IPS-NIHi11 (cell line): ENCODE results near the gene MBLAC2.

Experiments
- DNase-seq: peaks from one replicate; pipeline ENCODE4 v3.0.0; 2012; ENCODE audit warnings: mixed read lengths, low spot score

MBLAC2 gene

DNA sequence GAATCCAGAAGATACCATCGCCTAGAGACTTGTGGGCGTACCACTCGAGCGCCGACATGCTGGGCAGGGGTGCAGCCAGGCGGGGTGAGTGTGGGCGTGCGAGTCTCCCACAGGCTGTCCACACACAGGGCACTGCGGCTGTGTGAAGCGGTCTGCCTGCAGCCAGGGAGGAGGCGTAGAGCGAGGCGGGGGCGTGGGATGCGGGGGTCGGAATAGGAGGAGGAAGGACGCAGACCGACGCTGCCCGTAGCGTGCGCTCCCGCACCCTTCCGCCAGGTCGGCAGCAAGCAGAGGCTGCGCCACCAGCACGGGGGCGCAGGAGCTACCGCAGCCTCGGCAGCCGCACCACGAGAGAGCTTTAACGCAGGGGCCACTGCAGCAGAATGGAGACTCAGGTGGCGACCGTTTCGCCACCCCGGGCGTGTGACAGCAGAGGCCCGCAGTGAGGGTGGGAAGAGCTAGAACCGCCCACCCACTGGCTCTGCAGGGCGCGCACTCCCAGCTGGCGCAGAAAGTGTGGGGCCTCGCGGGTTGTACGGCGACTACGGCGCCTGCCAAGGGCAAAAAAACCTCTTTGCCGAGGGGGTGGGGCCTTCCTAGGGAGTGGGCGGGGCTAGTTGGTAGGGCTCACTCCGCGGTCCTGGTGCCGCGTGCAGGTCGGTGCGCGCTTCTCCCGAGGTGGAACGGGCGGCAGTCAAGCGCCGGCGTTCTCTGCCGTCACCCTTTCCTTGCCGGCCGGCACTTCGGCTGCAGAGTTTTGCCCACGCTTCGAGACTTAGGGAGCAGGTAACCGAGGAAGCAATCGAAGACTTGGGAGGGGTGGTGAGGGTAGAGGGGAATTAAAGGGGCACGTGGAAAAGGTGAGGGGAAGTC, at the start of gene MBLAC2, which contains the start of gene POLR3G:
Gene MBLAC2, minus strand, starts transcription at position 537 of the 873 bp plus-strand sequence. Its CDS starts 479 bp downstream, at position 58.
Gene POLR3G, plus strand, starts transcription at position 630 of the 873 bp plus-strand sequence. CDS start 10,704 bp downstream, outside the sequence.
- DNase-seq: peak; percentile 92

GRCh38 chr5:90519081-90519480, 44.5 kb upstream of the MBLAC2 start:
- DNase-seq: no peak

GRCh38 chr5:90518661-90519060, 44.1 kb upstream of the MBLAC2 start:
- no peak for DNase-seq

- DNase-seq: no peak
Measured at GRCh38 chr5:90514520-90514919, 39.9 kb upstream of the MBLAC2 start.

DNA sequence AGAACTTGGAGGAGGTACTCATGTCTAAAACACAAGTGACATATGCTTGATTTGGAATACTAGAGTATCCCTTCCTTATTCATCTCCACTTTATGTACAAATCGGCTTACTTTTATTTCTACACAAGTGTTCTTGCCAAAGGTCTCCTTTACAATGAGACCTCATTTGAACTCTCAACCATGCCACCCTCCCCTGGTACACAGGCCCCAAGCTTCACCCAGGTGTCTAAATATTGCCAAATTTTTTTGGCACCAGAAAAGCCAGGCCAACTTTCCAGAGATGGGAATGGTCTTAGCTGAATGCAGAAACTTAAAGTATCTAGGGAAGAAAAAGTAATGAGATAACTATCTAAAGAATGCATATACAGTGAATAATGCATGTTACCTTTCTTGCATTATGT, 35.9 kb upstream of the MBLAC2 start:
- DNase-seq: no peak

GRCh38 chr5:90506221-90506620, 31.6 kb upstream of the MBLAC2 start:
- DNase-seq: no peak

- no peak for DNase-seq
Measured at GRCh38 chr5:90504743-90505142, 30.2 kb upstream of the MBLAC2 start.

DNA sequence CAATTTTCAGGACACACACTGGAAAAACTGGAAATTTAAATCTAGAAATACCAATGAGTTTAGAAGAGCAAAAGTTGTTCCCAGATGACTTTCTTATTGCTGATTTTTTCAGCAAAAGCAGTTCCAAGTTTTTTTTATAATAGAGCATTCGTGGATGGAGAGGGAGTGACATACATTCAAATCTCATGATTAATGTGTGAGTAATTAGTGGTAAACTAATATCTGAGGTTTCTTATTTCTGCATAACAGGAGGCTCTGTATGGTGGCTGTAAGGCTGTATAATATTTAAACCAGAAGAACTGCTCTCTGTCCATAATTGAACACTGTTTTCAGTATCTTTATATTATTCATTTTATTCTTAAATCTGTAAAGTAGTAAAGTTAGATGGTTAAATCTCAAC, 29.0 kb upstream of the MBLAC2 start:
- DNase-seq: no peak

DNA sequence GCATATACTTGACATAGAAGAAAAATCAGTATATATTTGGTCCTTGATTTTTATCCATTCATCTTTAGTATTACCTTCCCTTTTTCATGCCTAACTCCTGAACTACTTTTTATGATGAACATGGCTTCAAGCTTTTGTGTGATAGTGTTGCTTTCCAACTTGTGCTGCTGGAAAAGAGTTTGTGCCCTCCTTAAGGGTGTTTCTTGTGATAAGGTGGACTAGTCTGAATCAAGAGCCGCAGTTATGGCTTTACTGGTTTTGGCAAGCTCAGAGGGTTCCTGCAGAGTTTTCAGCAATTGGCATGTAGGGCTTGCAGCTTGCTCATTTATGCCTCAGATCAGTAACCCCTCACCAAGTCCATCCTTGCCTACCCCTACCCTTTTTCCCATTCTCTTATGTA, 20.6 kb upstream of the MBLAC2 start:
- no peak for DNase-seq

DNA sequence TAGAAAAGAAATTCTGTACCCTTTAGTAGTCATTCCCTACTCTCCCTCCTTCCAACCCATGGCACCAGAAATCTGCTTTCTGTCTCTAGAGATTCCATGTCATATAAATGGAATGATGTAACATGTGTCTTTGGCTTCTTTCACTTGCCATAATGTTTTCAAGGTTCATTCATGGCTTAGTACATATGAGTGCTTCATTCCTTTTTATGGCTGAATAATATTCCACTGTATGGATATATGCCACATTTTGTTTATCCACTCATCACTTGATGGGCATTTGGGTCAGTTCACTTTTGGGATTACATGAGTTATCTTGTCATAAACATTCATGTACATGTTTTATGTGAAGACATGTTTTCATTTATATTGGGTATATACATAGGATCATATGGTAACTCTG, 19.5 kb upstream of the MBLAC2 start:
- no peak for DNase-seq

DNA sequence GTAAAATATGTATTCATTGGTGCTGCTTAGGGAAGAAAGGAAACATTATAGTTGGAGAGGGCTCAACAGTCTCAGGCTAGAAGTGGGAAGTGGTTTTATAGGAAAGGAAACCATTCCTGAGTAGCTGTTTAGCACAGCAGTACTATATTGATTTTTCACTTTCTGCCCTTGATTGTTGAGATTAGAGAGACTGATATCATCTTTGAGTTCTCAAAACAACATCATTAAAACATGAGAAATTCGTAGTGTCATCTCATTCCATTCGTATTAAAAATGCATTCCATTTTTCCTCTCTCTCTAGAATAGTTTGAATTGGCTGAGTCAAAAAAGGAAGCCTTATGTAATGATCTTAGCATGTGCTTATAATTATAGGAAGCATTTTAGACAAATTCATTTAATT, 14.2 kb upstream of the MBLAC2 start:
- DNase-seq: no peak

DNA sequence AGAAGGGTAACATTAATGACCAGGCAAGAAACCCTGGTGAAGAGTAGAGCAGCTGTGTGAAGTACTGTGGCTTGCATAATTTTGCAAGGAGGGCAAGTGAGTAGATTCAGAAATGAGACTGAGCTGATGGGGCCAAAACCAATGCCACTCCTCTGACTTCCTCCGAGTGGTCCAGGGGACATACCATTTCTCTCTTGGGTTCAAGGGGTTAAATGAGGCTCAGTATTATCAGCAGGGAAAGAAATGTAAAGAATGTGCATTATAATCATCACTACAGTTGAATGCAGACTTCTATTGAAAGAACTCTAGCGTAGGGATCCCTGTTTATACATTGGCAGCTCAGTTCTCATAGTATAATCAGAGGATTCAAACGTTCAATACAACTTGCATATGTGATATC, 10.0 kb upstream of the MBLAC2 start:
- no peak for DNase-seq

DNA sequence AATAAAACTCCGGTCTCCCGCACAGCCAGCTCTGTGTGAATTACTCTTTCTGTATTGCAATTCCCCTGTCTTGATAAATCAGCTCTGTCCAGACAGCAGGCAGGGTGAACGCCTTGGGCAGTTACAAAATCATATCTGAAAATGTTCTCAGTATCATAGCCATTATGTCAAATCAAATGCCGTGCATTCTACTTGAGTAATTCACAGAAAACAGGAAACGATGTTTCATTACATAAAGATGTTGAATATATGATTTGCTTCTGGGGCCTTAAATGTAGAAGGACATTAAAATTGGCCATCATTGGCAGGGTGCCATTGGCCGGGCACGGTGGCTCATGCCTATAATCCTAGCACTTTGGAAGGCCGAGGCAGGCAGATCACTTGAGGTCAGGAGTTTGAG, 8.6 kb upstream of the MBLAC2 start:
- DNase-seq: no peak

GRCh38 chr5:90480699-90481098, 6.1 kb upstream of the MBLAC2 start:
- DNase-seq: no peak

DNA sequence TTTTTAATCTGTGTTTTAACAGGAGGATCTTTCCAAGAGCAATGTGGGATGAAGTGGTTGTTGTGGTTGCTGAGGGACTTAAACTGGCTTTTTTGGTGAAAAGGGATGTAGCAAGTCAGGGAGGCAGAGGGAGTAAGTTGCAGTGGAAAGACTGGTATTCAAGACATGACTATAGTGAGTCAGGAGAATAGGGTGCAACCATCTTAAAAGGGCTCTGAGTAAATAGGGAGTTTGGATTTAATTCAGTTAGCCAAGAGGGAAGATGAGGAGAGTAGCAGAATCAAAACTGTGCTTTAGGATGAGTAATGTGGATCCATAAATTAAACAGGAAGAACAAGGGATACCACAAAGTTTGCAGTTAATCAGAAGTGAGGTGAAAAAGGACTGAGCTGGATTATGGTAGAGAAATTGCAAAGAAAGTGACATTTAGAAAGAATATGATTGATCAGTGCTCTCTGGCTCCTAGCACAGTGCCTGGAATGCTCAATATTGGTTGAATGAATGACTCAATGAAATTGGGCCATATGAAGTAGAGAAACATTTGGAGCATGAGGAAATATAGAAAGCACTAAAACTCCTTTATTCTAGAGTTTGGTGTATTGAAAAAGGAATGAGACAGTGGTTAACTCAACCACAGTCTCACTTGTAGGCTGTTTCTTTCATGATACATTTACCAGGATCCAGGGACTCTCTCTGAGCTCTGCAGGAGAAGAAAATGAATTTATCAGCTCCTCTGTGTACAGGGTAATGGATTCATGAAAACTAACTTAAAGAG, 5.2 kb upstream of the MBLAC2 start:
- DNase-seq: no peak

DNA sequence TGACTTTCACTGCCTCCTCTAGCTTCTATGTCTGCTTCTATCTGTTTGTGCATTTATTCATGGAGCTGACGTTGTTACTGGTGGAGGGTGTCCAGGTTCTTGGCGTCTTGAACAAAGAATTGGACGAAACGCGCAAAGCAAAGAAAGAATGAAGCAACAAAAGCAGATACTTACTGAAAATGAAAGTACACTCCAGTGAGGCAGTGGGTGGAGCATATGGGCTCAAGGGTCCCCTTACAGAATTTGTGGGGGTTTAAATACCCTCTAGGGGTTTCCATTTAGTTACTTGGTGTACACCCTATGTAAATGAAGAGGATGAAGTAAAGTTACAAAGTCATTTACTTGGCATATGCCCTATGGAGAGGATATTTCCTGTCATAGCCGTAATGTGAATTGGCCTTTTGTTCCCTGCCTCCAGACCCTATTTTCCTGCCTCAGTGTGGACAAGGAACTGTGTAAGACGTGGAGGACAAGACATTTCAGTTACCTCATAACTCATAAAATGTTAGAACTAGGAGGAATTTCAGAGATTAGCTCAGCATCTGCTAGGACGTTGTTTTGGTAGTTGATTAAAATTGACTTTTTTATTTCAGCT, 3.1 kb upstream of the MBLAC2 start:
- DNase-seq: no peak

GRCh38 chr5:90477073-90477472, 2.5 kb upstream of the MBLAC2 start:
- peak; percentile 43 for DNase-seq

GRCh38 chr5:90476391-90476790, 1.8 kb upstream of the MBLAC2 start:
- no peak for DNase-seq

- DNase-seq: no peak
Measured at GRCh38 chr5:90475436-90475980, 937 bp upstream of the MBLAC2 start.

DNA sequence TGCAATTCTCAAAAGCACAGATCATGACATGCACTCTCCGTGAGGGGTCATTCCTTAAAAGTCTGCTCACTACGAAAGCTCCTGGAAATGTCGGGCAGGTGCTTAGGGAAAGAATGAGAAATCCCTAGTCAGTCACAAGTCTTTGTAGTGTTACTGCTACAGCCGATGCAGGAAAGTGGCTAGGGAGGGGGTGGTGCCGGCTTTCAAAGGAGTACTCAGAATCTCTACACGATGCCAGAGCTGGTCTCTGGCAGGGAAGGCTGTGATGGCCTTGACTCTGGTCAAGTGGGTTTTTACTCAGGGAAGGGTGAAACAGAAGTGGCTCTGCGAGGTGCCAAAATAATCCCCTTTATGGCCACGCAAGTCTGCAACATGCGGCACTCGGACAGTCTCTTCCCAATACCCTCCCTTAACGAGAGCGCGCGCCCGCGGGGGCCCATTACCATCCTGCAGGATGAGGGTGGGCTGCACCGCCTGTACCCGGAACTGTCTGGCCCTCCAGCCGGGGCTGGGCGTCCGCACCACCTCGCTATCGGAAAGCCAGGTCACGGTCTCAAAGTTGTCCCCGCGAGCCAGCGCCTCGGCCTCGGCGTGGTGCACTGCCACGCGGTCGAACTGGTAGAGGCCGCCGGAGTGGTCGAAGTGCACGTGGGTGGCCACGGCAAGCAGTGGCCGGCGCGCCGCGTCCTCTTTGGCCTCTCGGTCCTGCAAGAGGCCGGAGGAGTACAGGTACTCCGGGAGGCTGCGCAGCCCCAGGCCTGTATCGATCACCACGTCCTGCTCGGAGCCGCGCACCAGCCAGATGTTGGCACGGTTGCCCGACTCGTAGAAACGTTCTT, 956 bp downstream of the MBLAC2 start:
- DNase-seq: peak; percentile 34

DNA sequence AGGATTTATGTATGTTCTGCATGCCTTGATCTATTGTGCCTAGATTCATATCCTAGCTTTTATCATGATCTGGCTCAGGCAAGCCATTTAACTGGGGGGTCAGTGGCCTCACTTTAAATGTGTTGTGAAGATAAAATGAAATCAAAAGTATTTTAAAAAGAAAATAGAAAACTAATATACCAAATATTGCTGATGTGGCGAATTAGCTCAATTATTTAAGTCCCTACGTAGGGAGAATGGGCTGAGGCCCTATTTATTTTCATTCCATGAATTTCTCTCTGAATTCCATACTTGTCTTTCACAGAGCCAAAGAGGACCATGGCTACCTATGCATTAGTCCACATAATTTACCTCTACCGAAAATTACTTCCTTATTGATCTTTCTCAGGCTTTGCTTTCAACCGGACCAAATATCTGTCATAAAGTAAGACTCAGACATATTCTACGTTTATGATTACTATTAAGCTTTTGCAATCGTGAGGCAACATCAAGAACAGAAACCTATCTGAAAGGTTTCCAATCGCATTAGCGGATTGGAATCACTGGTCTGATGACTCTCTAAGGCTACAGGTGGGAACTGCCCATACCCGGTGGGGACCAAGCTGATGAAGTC, 1.7 kb downstream of the MBLAC2 start:
- no peak for DNase-seq
